ENCODE data around the gene AKR7A3.
A peak's percentile ranks its signal among the peaks of the same experiment; 100 is the strongest.

AKR7A3 gene

DNA sequence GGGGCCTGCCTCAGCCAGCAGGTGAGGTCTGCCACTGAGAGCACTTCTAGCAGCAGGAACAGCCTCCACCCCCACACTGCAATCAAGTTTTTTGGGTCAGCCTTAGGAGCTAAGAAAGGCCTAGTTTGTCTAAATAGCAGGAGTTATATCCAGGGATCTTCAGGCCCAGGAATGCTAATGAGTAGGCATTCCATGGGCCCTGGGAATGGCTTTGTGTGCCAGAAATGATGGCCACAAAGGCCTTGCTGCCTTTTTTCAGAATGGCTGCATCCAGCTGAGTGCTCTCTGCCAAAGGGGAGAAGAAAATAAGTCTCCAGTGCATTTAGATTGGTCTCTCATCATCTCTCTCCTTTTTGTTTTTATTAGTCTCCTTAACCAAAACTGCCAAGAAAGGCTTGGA lies 34.2 kb downstream of the AKR7A3 start:
- DNase-seq (ENCODE audit: low read depth, low spot score) = no peak

DNA sequence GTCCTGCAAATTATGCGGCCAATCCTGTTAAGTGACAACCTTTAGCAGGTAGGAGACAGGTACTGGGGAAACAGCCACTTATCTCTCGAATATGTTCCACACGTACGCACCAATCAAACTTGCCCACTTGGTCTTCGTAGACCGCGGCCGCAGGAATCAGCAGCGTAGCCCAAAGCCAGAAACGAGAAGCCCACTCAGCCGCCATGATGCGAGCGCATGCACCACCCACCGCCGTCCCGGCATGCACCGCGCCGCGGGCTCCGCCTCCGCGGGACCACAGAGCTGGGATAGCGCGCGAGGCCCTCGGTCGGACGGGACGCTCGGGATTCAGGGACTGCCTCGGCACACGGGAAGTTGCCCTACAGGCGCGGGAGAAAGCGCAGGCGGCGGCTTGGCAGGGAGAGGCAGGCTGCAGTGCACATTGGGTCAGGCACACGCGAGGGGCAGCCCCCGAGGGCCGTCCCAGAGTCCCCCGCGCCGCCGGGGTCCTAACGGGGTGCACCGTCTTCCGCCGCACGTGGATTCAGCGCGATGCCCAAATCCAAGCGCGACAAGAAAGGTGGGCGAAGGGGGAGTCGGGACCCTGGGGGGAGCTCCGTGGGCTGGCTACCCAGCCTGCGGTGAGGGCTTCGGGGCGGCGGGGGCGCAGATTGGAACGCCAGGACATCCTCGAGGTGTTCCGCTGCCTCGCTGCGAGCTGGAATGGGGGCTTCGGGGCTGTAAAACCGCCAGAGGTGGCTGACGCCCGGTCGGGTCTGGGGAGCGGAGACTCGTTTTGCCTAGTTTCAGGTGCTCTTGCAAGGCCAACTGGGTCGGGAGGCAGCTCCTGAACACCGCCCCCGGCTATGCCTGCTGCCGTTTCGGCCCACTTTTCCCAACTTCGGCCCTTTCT lies 37.0 kb downstream of the AKR7A3 start, which contains the start of the genes EMC1 and MRTO4:
EMC1 (minus strand) TSS at position 220 of the 892 bp plus-strand sequence; CDS start at position 205, 15 bp downstream.
MRTO4 (plus strand) TSS at position 501 of the 892 bp plus-strand sequence; CDS start at position 532, 31 bp downstream.
- peak; percentile 46 for DNase-seq (ENCODE audit: low read depth, low spot score)

DNA sequence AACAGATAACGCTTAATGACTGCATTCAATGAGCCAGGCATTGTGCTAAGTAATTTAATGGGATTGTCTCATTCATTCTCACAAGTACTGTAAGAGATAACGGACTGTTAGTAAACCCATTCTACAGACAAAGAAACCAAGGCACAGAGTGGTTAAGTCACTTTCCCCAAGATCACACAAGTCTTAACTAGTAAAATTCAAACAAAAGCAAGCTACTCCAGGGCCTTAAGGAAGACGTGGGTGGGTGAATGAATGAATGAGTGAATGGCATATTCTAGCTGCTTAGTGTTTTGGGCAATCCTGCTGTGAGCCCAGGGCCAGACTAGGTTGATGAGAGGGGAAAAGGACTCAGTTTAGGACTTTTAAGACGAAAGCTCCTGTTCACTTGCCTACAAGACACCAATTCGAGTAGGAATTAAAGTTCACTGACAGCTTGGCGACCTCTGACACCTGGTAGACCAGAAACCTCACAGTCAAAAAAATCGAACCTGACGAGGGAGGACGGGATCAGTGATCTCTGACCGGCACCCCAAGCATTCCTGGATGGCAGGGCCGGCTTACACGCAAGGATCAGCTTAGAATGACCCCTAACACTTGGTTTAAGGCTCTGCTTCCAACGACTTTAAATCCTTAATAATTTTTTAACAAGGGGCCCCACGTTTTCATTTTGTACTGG lies 37.8 kb downstream of the AKR7A3 start:
- DNase-seq (ENCODE audit: low read depth, low spot score) = no peak

DNA sequence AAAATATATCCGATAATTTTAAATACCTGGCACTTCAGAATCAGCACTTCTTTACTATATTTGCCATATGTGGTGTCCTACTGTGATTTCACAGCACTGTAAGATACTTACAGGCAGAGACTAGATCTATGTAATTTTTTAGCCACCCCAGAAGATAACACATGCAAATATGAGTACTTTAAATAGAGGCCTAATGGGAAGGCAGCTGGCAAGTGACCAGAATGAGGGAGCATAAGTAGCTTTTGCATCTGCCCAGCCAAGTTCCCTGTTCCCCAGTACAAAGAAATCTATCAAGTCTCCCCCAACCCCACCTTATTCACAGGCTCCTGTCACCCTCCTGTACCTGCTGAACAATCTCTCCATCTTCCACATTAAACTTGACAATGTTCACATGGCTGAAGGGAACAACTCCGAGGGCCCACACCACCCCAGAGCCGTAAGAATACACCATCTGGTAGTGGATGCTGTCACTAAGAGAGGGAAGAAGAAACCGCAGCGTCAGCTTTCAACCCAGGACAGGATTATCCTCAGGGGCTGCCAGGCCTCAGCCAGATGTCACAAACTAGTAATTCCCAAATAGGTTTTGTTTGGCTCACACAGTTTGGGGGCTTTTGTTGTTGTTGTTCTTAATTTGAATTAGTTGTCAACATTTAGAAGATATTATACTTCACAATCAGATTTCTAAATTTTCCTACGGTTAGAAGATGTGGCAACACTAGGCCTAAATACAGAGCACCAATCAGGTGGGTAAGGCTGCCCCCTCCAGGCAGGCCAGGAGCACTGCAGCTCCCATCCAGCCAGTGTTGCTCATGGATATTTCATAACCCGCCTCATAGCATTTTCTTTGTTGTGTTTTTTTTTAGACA lies 47.7 kb downstream of the AKR7A3 start:
- peak; percentile 16 for DNase-seq (ENCODE audit: low read depth, low spot score)

DNA sequence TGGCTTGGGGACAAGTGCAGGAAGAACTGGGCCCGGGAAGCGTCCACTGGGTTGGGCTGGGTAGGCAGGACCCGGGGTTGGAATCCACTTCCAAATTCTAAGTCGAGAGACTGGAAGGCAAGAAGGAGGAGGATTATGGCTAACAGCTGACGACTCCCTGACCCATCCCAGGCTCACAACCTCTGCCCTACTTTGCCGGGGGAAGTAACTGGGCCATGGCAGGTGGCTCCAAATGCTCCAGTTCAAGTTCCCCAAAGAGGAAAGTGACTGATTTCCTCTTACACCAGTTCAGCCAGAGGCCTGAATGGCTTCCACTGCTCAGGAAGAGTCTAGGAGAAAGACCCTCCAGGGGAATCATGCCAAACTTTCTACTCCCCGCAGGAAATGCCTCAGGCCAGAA lies 48.7 kb downstream of the AKR7A3 start:
- no peak for DNase-seq (ENCODE audit: low read depth, low spot score)

DNA sequence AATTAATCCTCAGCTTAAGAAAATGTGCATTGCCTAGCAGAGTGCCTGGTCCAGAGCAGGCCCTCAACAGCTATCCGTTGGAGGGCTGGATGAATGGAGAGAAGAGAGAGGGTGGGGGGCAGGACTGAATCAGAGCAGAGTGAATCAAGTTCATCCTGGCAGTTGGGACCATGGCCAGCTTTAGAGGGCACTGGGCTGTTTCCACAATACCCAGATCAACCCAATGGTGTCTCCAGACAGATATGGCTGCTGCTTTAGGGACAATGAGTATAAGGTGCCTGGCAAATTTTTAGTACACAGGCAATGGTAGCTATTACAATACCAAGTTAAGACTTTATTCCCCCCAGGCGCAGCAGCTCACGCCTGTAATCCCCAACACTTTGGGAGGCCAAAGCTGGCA lies 54.3 kb downstream of the AKR7A3 start:
- DNase-seq (ENCODE audit: low read depth, low spot score) = no peak
